IPS-18c (cell line): ENCODE measurements around the gene RXRG.

ENCODE experiments used
- H3K4me3 ChIP-seq: 2 replicates; pipeline ENCODE4 v1.7.0; 2013; ENCODE audit warnings: low read depth, mild to moderate bottlenecking, low read length, moderate library complexity; ENCODE audit not compliant: insufficient read depth
- H3K9me3 ChIP-seq: one replicate; pipeline ENCODE4 v1.6.1; 2013; ENCODE audit warnings: mild to moderate bottlenecking, low read length, moderate library complexity; ENCODE audit not compliant: control insufficient read depth, insufficient read depth

RXRG gene

DNA sequence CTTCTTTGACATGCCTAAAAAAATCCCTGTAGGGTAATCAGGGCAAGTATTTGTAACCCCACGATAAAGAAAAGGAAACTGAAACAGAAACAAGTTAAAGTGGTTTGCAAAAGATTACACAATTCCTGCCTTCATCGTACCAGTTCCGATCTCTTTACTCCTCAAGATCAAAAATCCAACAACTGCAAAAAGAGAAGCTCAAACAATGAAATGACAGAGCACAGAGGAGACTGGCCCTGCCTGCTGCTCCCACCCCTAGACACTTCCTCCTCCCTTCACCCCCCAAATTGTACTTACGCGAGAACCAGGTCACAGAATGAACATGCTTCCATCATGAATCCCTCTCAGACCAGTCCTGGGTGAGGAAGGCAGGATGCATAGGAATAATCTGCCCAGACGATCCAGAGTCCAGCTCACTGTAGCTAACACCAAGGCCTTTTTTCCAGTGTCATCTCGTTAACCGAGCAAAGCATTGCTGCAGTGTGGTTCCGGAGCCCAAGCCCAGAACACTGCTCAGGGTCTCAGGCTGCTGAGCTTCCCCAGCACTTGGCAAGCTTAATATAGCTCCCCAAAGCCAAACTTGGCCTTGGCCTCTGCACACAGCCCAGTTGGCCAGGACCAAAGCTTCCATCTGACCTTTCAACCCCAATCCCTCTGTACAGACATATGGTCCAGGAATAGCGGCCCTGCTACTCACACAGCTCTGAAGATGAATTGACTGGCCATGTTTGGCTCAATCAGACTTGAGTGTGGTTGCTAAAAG is 20.3 kb downstream of the RXRG start:
- H3K9me3 ChIP-seq: no peaks in the 10 kb centered on the region
- no peak overlapping the region for H3K4me3 ChIP-seq

DNA sequence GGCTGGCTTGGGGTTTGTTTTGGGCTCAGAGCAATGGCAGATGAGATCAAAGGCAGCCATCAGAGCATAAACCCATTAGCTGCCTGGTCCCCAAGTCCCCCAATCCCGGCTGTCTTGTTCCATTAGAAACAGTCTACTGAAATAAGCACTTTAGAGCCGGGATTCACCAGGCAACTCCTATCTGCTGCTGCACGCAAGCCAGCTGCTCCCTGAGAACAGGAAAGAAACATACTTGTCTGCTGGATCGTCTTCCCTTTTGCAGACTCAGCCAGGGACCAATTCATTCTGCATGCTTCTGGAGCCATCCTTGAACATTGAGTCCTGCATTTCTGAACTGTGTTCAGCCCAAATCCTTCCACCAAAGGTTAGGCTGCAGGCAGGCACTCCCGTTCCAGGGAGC is 21.8 kb downstream of the RXRG start:
- Histone ChIP-seq H3K4me3 (no peak overlapping the region), H3K9me3 (no peaks in the 10 kb centered on the region)

DNA sequence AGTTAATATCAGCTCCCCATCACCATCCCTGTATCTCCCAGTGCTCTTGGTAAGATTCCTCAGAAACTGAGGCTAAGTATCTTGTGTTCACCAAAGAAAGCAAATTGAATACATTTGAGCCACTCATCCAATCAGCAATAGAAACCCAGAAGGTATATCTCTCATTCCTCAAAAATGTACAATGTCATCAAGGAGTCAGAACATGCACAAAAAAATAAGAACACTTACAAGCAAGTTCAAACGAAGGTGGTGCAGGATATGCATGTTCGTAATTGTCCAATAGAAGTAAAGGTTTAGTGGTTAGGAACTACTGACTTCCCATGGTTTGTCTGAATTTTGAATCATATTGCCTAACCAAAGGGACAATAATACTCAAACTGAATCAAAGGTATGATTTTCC is 24.3 kb downstream of the RXRG start:
- Histone ChIP-seq H3K4me3 (no peak overlapping the region), H3K9me3 (no peaks in the 10 kb centered on the region)

DNA sequence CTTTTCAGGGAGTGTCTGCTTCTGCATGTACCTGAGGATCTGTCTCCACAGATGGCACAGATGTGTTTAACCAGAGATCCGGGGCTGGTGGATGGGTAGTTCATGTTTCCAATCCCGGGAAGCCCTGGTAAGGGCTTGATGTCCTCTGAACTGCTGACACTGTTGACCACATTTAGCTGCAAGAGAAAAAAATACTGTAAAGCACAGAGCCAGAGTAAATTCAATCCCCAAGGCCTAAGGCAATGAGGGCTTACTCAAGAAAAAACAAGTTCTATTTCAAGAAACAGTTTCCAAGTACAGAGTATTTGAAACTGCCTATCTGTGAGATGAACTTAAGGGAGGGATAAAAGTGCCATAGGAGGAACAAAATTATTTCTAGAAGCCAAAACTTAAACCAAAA is 25.1 kb downstream of the RXRG start:
- H3K9me3 ChIP-seq: no peaks in the 10 kb centered on the region
- no peak overlapping the region for H3K4me3 ChIP-seq

DNA sequence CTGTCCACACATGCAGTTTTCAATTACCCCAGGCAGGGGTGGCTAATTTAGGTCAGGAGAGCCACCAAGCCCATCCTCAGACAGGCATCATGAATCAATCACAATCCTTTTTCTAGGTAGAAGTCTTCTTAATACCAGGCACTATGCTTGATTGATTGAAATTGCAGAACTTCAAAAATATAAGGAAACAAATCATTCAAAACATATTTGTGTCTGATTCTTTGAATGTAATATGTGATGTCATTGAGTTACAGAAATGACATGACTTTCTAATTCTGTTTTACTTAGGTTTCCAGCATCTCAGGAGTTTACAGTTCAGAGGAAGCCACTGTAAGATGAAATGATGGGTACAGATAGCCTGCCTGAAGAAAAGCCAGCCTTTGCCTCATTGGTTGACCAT is 26.7 kb downstream of the RXRG start:
- Histone ChIP-seq H3K4me3 (no peak overlapping the region), H3K9me3 (no peaks in the 10 kb centered on the region)

DNA sequence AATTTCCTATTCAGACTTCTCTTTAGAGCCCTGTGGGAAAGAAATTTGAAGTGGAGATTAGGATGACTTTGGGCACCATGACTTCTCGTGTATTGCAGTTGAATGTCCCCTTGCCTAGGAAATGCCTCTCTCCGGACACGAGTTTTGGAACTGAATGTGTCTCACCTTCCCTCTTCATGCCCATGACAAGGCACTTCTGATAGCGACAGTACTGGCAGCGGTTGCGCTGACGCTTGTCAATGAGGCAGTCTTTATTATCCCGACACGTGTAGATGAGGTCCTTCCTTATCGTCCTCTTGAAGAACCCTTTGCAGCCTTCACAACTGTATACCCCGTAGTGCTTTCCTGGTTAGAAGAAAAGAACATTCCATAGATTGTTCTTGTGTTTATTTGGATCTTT is 28.1 kb downstream of the RXRG start:
- H3K9me3 ChIP-seq: no peaks in the 10 kb centered on the region
- H3K4me3 ChIP-seq: no peak overlapping the region

DNA sequence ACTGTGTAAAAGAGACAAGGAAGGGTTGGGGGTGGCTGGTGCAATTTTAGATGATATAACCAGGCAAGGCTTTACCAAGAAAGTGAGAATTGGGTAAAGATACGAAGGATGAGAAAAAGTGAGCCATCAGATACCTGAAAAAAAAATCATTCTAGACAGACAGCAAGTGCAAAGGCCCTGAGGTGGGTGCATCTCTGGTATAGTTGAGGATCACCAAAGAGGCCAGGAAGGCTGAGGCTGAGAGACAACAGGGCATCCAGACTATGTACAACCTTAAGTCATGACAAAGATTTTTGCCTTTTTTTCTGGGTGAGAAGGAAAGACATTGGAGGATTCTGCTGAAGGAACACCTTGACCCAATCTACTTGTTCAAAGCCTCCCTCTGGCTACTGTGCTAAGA is 29.9 kb downstream of the RXRG start:
- Histone ChIP-seq H3K4me3 (no peak overlapping the region), H3K9me3 (no peaks in the 10 kb centered on the region)

DNA sequence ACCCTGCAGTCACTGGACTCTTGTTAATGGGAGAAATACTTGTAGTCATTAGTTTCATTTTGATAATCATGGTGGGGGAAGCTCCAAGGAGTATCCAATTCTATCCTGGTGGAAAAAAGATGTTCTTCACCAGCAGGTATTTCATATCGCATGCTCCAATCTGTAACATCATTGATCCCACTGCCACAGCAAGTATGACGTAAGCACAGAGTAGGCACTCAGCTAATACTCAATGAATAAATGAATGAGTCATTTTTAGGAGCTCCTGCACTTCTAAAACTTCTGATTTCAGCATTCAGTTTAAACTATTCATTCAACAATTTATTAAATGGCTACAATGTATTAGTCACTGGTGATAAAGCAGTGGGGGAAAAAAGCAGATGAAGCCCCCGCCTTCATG is 30.3 kb downstream of the RXRG start:
- no peaks in the 10 kb centered on the region for H3K9me3 ChIP-seq
- H3K4me3 ChIP-seq: no peak overlapping the region

DNA sequence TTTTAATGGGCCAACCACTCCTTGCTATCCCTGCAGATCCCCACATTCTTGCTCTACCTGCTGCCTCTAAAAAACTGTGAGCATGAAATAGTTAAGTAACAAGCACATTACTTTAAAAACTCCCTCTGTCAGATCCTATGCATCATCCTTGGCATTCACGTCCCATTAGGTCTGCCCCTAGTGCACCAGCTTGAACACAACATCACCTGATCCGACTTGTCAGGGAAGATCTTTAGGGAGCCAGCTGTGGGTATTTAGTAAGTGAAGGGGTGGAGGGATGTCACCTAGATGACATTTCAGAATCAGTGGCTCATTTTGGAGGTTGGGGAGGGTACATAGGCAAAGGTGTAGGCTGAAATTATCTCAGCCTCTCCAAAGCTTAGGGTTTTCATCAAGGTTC is 33.5 kb downstream of the RXRG start:
- Histone ChIP-seq H3K4me3 (no peak overlapping the region), H3K9me3 (no peaks in the 10 kb centered on the region)

DNA sequence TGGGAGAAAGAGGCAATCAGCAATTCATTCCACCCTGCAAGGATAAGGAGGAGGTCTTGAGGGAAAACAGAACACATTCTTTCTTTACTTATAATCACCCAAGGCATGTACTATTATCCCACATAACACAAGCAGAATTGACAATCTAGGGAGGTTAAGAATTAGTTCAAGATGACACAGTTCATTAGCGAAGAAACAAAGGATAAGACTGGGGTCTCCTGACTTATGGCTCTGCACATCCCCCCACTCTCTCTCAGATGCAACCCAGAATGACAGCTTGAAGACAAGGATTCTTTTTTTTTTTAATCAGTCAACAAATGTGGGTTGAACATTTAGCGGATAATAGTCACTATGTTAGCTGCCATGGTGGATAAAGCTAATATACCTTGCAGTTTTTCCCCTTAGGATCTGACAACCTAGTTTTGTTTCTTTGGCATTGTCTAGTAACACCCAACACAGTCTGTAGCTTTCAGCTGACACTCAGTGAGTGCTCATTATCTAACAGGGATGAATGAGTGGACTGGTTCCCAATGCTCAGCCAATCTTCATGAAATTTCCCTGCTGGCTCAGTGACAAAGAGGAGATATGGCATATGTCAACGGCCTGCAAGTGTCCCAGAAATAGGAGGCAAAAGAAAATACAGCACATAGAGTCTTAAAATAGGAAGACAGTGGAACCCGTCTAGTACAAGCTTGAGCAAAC is 35.1 kb downstream of the RXRG start:
- no peak overlapping the region for H3K4me3 ChIP-seq
- H3K9me3 ChIP-seq: no peaks in the 10 kb centered on the region

DNA sequence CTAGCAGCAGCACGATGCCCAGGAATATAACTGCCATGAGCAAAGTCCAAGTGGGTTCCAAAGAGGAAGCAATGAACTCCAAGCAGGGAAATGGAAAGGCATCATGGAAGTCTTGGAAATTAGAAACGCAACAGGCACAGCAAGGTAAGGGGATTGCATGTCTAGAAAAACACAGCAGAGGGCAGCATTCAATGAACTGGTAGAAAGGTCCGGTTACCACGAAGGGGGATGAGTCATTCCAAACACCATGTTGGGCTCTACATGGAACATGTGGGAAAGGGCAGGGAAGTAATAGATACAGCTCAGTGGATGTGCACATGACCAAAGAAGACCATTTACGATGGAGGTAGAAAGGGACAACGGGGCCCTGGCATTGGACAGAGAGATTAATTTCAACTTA is 36.4 kb downstream of the RXRG start:
- Histone ChIP-seq H3K9me3 (no peaks in the 10 kb centered on the region), H3K4me3 (no peak overlapping the region)

DNA sequence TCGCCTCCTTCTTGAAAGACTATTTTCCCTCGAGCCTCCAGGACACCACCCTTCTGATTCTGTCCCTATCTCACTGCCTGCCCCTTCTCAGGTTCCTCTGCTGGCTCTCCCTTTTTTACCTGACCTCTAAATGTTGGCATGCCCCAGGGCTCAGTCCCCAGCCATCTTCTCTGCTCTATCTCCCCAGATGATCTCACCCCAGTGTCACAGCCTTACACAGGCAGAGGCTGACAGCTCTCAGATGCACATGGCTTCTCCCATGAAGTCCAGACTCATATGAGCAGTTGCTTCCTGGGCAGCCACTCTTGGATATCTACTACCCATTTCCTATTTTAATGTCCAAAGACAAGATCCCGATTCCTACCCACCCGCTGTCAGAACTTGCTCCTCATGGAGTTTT is 37.5 kb downstream of the RXRG start:
- Histone ChIP-seq H3K4me3 (no peak overlapping the region), H3K9me3 (no peaks in the 10 kb centered on the region)

DNA sequence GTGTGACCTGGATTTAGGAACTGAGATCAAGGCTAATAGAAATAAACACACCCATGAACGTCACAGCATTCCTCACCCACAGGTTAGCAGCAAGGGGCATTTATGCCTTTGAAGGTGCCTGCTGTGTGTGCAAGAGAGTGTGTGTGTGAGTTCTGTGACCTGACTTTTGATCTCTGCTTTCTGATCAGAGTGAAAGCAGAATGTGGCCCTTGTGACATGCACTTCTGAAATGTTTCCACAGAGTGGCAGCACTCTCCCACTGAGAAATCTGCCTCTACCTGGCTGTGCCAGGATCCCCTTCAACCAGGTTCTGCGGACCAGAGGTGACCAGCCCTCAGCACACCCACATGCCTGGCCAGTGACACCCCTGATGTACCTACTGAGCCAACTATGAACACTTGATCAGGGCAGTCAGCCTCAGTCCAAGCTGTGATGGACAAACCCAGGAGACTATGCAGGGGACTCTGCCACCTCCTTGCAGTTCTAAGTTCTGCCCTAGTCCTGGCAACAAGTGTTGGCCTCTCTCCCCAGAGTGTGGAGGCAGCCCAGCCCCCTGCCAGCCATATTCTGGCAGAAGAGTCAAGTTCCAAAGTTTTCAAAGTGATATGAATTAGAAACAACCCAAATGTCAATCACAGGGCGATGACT is 41.0 kb downstream of the RXRG start:
- Histone ChIP-seq H3K9me3 (no peaks in the 10 kb centered on the region), H3K4me3 (no peak overlapping the region)

DNA sequence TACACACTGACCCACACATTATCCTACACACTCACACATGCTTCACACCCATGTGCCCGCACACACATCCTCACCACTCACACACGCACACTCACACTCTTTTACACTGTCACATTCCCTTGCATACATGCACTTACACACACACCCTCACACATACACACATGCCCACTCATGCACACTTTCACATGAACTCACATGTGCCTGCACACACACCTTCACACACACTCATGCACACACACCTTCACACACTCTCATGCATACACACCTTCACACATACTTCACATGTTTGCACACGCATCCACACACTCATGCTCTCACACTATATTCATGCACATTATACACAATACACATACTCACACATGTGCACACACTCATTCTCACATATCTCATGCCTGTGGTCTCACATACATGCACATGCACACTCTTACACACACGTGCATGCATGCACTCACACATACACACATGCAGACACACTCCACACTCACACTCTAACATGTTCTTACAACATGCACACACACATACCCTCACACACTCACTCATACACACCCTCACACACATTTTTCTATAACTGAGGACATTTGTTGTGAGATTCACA is 42.3 kb downstream of the RXRG start:
- no peaks in the 10 kb centered on the region for H3K9me3 ChIP-seq
- no peak overlapping the region for H3K4me3 ChIP-seq

DNA sequence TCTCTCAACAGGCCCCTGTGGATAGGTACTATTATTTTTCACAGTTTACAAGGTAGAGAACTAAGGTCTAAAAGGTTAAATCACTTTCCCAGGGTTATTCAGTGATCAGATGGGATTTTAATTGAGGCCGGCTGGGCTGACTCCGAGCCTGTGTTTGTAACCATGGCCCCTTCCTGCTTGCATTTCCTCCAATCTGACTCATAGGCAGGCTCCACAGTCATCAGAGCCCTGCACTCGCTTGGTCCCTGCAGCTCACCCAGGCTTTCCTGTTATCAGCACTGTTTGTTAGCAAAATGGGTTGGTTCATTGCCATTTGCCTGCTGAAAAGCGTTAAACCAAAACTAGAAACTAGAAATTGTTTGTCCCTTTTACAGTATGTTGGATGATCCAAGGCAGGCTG is 47.0 kb downstream of the RXRG start:
- Histone ChIP-seq H3K9me3 (no peaks in the 10 kb centered on the region), H3K4me3 (no peak overlapping the region)

DNA sequence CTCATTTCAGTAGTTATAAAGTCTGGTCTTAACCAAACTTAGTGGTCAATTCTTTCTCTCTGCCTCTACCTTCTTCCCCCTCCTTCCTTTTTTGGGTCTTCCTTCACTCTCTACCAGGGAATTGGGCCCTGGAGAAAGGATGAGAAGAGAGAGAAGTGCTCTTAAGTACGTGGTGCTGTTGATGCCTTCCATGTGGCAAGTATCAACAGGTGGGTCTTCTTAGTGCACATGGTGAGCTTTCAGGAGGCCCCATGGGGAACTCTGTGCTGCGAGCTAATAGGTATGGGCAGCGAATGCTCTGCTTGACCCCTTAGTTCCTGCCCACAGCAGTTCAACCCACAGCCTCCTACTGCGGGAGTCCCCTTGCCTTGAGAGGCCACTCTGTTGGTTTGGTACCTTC is 49.0 kb downstream of the RXRG start:
- no peaks in the 10 kb centered on the region for H3K9me3 ChIP-seq
- no peak overlapping the region for H3K4me3 ChIP-seq

DNA sequence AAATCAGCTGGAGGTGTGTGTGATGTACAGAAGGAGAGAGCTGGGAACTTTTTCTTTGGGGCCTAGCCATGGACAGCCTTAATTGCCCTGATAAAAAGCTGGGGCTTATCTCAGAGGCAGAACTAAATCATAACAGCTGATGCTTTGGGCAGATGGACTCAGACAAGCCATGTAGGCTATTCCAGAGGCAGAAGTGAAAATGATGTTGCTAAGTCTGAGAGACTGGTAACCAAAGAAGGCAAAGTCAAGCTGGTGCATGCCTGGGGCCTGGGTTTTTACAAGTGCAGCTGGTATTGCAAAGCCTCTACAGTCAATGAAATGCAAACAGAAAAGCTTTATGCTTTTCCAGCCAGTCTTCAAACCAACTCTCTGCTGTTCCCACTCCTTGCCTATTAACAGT is 49.4 kb downstream of the RXRG start:
- Histone ChIP-seq H3K9me3 (no peaks in the 10 kb centered on the region), H3K4me3 (no peak overlapping the region)
